ENCODE data around the gene ASAP3.

GRCh38 chr1:23431431-23431830, 52.5 kb downstream of the ASAP3 start:
- TF ChIP-seq POLR2A (IDR thresholded peaks at IDR 0.05) (no peak), CTCF (IDR thresholded peaks at IDR 0.05) (no peak), EP300 (IDR thresholded peaks at IDR 0.05) (no peak)

Data from gastroesophageal sphincter (tissue), 3 donors.